Omental fat pad (tissue), 4 donors: ENCODE measurements around the gene ZFYVE21. TPM values are rescaled to one million over a fixed set of nuclear protein-coding genes. Genes with fewer than 3 reads are reported as not detected.

Source experiments
- ATAC-seq: fragments of 150-250 bp; one replicate; pipeline ENCODE4 v1.9.1; 2016; ENCODE audit warnings: mild to moderate bottlenecking, moderate library complexity; ENCODE audit not compliant: low FRiP score
- DNase-seq: peaks from one replicate; pipeline ENCODE4 v3.0.0-alpha.2; 2019; ENCODE audit warnings: low spot score
- total RNA-seq, 4 donors: library from RNA; depleted of rRNA; stranded (reverse); fragments of >200 nt; gene quantifications; one replicate each; pipeline ENCODE4 v1.1.0, GENCODE V29; 2016
- TF ChIP-seq, protein P1 (sequence below), 3 donors: fragments of 450-650 bp; IDR thresholded peaks; one replicate each; pipeline ENCODE4 v1.5.1; 2016 to 2017; ENCODE audit warnings: antibody characterized with exemption in 3 of 3, mild to moderate bottlenecking in 3 of 3, moderate library complexity in 2 of 3

Gene ZFYVE21
- total RNA-seq, 4 donors from 2014 or later = 66.1 to 145 (median 97.1) TPM

DNA sequence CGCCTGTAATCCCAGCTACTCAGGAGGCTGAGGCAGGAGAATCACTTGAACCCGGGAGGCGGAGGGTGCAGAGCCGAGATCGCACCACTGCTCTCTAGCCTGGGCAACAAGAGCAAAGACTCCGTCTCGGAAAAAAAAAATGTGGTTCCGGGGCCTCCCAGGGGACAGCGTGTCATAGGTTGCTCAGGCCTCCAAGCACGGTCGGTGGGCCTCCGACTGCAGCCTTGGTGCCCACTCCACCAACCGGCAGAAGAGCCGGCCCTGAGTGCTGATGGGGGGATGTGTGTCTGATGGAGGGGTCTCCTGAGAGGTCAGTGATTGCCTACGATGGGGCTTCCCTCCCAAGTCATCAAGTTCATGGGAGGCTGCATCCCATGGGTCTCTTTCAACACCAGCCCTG lies 15.9 kb downstream of the ZFYVE21 start:
- no peak for ATAC-seq
- TF ChIP-seq, protein P1, sequence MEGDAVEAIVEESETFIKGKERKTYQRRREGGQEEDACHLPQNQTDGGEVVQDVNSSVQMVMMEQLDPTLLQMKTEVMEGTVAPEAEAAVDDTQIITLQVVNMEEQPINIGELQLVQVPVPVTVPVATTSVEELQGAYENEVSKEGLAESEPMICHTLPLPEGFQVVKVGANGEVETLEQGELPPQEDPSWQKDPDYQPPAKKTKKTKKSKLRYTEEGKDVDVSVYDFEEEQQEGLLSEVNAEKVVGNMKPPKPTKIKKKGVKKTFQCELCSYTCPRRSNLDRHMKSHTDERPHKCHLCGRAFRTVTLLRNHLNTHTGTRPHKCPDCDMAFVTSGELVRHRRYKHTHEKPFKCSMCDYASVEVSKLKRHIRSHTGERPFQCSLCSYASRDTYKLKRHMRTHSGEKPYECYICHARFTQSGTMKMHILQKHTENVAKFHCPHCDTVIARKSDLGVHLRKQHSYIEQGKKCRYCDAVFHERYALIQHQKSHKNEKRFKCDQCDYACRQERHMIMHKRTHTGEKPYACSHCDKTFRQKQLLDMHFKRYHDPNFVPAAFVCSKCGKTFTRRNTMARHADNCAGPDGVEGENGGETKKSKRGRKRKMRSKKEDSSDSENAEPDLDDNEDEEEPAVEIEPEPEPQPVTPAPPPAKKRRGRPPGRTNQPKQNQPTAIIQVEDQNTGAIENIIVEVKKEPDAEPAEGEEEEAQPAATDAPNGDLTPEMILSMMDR (IDR thresholded peaks at IDR 0.05) = no peak
- no peak for DNase-seq

DNA sequence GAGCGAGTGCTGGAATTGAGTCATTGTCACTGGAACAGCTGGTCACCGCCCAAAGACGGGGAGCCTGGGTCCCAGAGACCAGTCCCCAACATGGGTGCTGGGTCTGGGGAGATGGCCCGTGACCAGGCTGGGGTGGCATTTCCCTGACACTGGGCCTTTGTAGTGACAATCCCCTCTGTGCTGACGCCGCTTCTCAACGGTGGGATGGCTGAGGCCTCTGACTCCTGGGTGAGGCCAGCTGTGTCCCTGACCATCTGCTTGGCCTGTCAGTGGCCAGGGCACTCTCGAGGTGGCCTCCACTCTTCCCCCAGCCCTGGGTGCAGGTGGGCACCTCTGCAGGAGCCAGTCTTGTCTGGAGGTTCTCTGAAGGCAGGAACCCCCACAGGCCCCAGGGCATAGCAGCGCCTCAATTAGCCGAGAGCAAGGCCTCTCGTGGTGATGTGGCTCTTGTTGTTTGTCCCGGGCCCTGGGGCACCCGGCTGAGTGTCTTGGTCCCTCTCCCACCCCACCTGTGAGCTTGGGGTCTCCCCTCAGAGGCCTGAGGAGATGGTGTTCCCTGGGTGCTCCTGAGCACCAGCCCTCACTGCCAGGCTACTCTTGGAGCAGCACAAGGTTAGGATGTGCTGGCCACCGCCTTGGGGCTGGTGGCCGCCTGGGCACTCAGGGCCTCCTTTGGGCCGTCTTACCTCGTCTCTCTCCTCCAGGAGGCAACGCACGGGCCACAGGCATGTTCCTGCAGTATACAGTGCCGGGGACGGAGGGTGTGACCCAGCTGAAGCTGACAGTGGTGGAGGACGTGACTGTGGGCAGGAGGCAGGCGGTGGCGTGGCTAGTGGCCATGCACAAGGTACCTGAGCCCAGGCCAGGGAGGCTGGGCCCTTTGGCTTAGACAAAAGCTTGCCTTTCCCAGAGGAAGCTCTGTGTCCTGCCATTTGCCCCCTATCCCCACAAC lies 16.6 kb downstream of the ZFYVE21 start:
- DNase-seq = no peak
- TF ChIP-seq, protein P1 (IDR thresholded peaks at IDR 0.05) = no peak
- ATAC-seq = no peak

DNA sequence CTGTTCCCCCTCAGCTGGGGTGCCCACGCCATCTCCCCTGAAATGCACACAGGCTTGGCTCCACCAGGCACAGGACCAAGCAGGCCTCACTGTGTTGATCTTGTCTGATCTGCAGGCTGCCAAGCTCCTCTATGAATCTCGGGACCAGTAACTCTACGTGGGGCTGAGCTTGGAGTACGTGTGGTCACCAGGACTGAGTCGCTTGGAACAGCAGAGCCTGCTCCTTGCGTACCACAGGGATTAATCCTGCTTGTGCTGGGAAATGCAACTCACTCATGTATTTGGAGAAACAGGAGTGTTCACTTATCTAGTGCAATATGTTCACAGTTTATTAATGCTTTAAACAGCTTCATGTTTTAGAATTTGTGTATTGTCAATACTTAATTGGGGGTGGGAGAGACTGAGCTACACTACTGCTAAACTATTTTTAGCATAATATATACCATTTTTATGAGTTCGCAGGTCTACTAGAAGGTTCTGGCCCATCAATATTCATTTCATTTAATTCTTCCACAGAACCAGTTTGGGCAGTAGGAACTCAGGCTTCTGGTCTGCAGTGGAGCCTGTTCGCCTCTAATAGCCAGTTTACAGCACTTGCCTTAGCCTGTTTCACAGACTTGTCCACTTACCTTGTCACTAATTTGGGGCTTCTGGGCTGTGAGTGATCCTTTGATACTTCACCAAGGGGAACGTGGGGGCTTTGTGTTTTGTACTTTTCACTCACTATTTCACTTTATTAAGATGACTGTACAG lies 17.4 kb downstream of the ZFYVE21 start:
- no peak for ATAC-seq
- TF ChIP-seq, protein P1 (IDR thresholded peaks at IDR 0.05) = no peak
- DNase-seq = no peak

DNA sequence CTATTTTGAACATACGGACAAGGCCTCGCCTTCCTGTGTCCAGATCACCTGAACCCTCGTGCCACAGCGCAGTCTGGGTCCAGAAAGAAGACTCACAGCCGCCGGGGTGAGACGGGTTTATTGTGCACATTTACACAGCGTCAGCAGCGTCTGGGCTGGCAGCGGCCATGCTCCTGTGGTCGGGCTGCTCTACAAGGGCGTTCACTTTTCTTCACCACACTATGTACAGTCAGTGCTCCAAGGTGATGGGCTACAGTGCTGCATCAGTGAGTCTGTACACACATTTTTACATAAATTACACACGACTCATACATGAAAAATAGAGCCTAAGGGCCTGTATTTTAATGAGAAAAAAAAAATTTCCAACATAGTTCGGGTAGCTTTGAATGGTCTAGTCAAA lies 18.0 kb downstream of the ZFYVE21 start:
- ATAC-seq (no peak), DNase-seq (no peak)
- TF ChIP-seq, protein P1 (IDR thresholded peaks at IDR 0.05) = no peak

DNA sequence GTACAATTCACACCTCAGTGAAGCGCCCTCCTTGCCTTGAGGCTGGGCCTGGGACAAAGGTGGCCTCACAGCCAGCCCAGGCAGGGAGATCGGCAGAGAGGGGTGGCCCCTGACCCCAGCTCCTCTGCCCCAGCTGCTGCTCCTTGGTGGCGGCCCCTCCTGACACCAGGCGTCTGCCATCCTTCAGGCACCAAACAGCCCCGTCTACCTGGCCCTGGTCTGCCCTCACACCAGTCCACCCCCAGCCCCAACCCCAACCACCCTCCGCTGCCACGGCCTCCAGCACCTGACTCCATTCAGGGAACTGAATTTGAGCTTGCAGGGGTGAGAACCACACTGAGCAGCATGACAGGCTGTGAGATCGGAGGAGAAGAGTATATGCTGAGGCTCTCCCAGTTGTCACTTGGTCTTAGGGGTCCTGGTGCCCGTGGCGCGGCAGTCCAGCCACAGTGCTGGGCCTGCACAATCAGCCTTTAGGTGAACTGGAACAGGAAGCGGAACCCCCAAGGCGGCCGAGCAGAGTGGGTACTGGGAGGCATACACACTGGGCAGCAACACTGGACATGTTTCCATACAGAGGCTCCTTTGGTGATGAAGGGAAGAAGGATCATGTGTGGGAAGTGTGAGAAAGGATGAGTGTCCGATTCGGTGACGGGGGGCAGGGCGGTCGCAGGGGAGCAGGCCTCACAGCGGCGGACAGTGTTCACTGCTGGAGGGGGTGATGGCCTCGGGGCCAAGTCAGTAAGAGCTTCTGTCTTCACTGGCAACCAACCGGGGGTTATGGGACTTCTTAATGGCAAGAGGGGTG lies 18.7 kb downstream of the ZFYVE21 start:
- DNase-seq (no peak), ATAC-seq (no peak)
- TF ChIP-seq, protein P1 (IDR thresholded peaks at IDR 0.05) = no peak

DNA sequence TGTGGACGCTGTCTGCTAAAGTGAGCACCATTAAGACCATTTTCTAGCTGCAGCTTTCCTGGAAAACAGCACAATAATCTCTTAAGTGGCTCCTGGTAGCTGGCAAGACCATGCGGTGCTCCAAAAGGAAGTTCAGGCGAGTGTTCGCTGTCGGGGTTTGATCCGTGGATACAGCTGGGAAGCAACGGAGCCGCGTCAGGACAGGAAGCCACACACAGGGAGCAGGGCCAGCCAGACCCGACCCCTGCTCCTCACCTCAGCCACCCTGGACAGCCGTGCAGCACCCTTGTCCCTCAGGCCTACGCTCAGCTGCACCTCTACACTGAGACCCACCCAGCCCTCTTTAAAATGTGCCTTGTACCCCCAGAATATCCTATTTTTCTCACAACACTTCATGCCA lies 19.4 kb downstream of the ZFYVE21 start:
- TF ChIP-seq, protein P1 (IDR thresholded peaks at IDR 0.05) = no peak
- ATAC-seq (no peak), DNase-seq (no peak)
